GM23248 (cell line): ENCODE results near the gene CEACAM19. TPM values are rescaled to one million over a fixed set of nuclear protein-coding genes. Genes with fewer than 3 reads are reported as not detected.
A peak's percentile ranks its signal among the peaks of the same experiment; 100 is the strongest.

Experiments used
- DNase-seq: peaks from one replicate; pipeline ENCODE4 v3.0.0-alpha.2; 2015
- H2AFZ ChIP-seq: fragments of 200-600 bp; sonication (generic); 2 replicates; pipeline ENCODE4 v1.6.1; 2016; ENCODE audit warnings: antibody characterized with exemption
- H3F3A ChIP-seq: fragments of 200-600 bp; sonication (generic); 2 replicates; pipeline ENCODE4 v1.6.1; 2016; ENCODE audit warnings: mild to moderate bottlenecking, antibody characterized with exemption, mixed run types; ENCODE audit not compliant: insufficient read depth
- H3K27ac ChIP-seq: fragments of 200-600 bp; sonication (generic); 2 replicates; pipeline ENCODE4 v1.5.1; 2016; ENCODE audit warnings: mild to moderate bottlenecking
- H3K27me3 ChIP-seq: fragments of 200-600 bp; sonication (generic); replicated peaks from 2 replicates; pipeline ENCODE4 v1.6.1; 2016; ENCODE audit warnings: mild to moderate bottlenecking; ENCODE audit not compliant: insufficient read depth
- H3K36me3 ChIP-seq: fragments of 200-600 bp; sonication (generic); 2 replicates; pipeline ENCODE4 v1.6.1; 2016; ENCODE audit warnings: low read depth, mild to moderate bottlenecking
- H3K4me1 ChIP-seq: fragments of 200-600 bp; sonication (generic); 2 replicates; pipeline ENCODE4 v1.6.1; 2016; ENCODE audit warnings: mild to moderate bottlenecking; ENCODE audit not compliant: insufficient read depth
- H3K4me2 ChIP-seq: fragments of 200-600 bp; sonication (generic); one replicate; pipeline ENCODE4 v1.6.1; 2016; ENCODE audit warnings: mild to moderate bottlenecking; ENCODE audit not compliant: unreplicated experiment
- H3K4me3 ChIP-seq: fragments of 200-600 bp; sonication (generic); 2 replicates; pipeline ENCODE4 v1.5.1; 2016; ENCODE audit warnings: mild to moderate bottlenecking
- H3K79me2 ChIP-seq: fragments of 200-600 bp; sonication (generic); 2 replicates; pipeline ENCODE4 v1.6.1; 2016; ENCODE audit warnings: mild to moderate bottlenecking; ENCODE audit not compliant: insufficient read depth
- H3K9ac ChIP-seq: fragments of 200-600 bp; sonication (generic); 2 replicates; pipeline ENCODE4 v1.6.1; 2016; ENCODE audit warnings: mild to moderate bottlenecking
- H3K9me2 ChIP-seq: fragments of 200-600 bp; sonication (generic); 2 replicates; pipeline ENCODE4 v1.6.1; 2016; ENCODE audit warnings: mixed run types, mild to moderate bottlenecking, moderate library complexity; ENCODE audit not compliant: insufficient read depth
- H3K9me3 ChIP-seq: fragments of 200-600 bp; sonication (generic); one replicate; pipeline ENCODE4 v1.6.1; 2017; ENCODE audit warnings: low read depth
- H4K20me1 ChIP-seq: fragments of 200-600 bp; sonication (generic); 2 replicates; pipeline ENCODE4 v1.6.0; 2016; ENCODE audit not compliant: insufficient read depth
- EZH2 ChIP-seq: fragments of 200-600 bp; sonication (generic); IDR thresholded peaks from 2 replicates; pipeline ENCODE4 v1.6.1; 2018; ENCODE audit warnings: antibody characterized with exemption, mild to moderate bottlenecking; ENCODE audit not compliant: insufficient read depth, poor library complexity, severe bottlenecking
- EZH2phosphoT487 ChIP-seq: fragments of 200-600 bp; sonication (generic); IDR thresholded peaks from 2 replicates; pipeline ENCODE4 v1.6.1; 2018; ENCODE audit warnings: antibody characterized with exemption, moderate library complexity, mild to moderate bottlenecking, low read depth; ENCODE audit not compliant: insufficient read depth
- WGBS, 2 experiments: methylation state at CpG; one replicate each; pipeline ENCODE4 v1.1.6; 2015 to 2017; ENCODE audit warnings: low lambda C conversion rate in 2 of 2, low coverage in 1 of 2; ENCODE audit errors: missing lambda C conversion rate in 2 of 2; 5-methylcytosine and 5-hydroxymethylcytosine counted together
- in situ Hi-C: fragments of 300-500 bp; cut with MboI; formaldehyde crosslinking; loops from 2 replicates; pipeline ENCODE4 v1.15.0; 2020
- polyA plus RNA-seq: library from polyadenylated mRNA; unstranded; fragments of >200 nt; fragmentation: Nextera tagmentation; extraction: Ambion mirVana; gene quantifications from 2 replicates; pipeline ENCODE4 v1.2.1, GENCODE V29; 2016
- total RNA-seq: library from RNA; depleted of rRNA; stranded (reverse); fragments of >200 nt; shearing (Covaris generic); gene quantifications from 2 replicates; pipeline ENCODE4 v1.2.3, GENCODE V29; 2014

Gene CEACAM19
- total and polyA plus RNA-seq, 2 experiments from 2014 or later, result 1.7 to 1.9 TPM

GRCh38 chr19:44722131-44723121, 51.1 kb downstream of the CEACAM19 start:
- no peaks in the 10 kb centered on the region for H3K27me3 ChIP-seq
- 77% methylated on average over 18 to 21 of the region's 21 CpGs for WGBS, 2 experiments
- H2AFZ ChIP-seq, result no peak overlapping the region; the same call in 1 of the 2 replicates
- peaks cover 21% of the 10 kb centered on the region for H3K4me1 ChIP-seq
- H3K4me3 ChIP-seq, result no peak overlapping the region
- no peaks in the 10 kb centered on the region for H3F3A ChIP-seq
- H3K36me3 ChIP-seq, result no peaks in the 10 kb centered on the region
- H3K27ac ChIP-seq, result no peak overlapping the region
- no peaks in the 10 kb centered on the region for H4K20me1 ChIP-seq
- H3K9me3 ChIP-seq, result no peaks in the 10 kb centered on the region
- H3K9ac ChIP-seq, result no peak overlapping the region
- no peak overlapping the region for H3K4me2 ChIP-seq
- in situ Hi-C loops, result loop anchor here (5.0 kb wide), 1 partner anchor 45 kb away; no protein-coding TSS in a partner anchor
- no peak for DNase-seq
- H3K79me2 ChIP-seq, result no peaks in the 10 kb centered on the region
- H3K9me2 ChIP-seq, result no peaks in the 10 kb centered on the region
- TF ChIP-seq EZH2phosphoT487 (no peak), EZH2 (no peak)

GRCh38 chr19:44723299-44723951, 52.1 kb downstream of the CEACAM19 start:
- H3K79me2 ChIP-seq, result no peaks in the 10 kb centered on the region
- no peak overlapping the region for H3K4me2 ChIP-seq
- H2AFZ ChIP-seq, result no peak overlapping the region
- TF ChIP-seq EZH2phosphoT487 (no peak), EZH2 (no peak)
- no peaks in the 10 kb centered on the region for H3K9me2 ChIP-seq
- no peaks in the 10 kb centered on the region for H3K27me3 ChIP-seq
- H3K36me3 ChIP-seq, result no peaks in the 10 kb centered on the region
- no peaks in the 10 kb centered on the region for H3K9me3 ChIP-seq
- no peak overlapping the region for H3K4me3 ChIP-seq
- no peaks in the 10 kb centered on the region for H3F3A ChIP-seq
- peaks cover 18% of the 10 kb centered on the region for H3K4me1 ChIP-seq
- in situ Hi-C loops, result loop anchor here (5.0 kb wide), 1 partner anchor 44 kb away; no protein-coding TSS in a partner anchor
- H4K20me1 ChIP-seq, result no peaks in the 10 kb centered on the region
- 44 to 47% methylated on average over 10 of the region's 10 CpGs for WGBS, 2 experiments
- no peak for DNase-seq
- no peak overlapping the region for H3K9ac ChIP-seq
- H3K27ac ChIP-seq, result no peak overlapping the region

DNA sequence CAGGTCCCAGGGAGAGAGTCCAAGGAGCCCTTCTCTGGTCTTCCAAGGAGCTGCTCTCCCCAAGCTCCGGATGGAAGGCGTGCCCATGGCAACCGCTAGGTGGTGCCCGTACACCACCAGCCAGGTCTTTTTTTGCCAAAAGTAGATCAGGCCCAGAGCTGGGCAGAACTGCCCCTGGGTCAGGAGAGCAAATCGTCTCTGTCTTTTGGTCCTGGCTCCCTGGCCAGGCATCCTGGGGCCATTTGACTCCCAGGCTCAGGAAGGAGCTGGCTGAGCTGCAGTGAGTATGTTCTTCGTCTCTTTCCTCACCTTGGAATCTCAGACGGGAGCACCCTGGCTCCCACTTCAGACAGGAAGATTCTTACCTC, 52.7 kb downstream of the CEACAM19 start:
- in situ Hi-C loops, result loop anchor here (5.0 kb wide), 1 partner anchor 43 kb away; no protein-coding TSS in a partner anchor
- Histone ChIP-seq H3K4me3 (no peak overlapping the region), H3K4me2 (no peak overlapping the region), H3K36me3 (no peaks in the 10 kb centered on the region), H3K79me2 (no peaks in the 10 kb centered on the region), H3K9me2 (no peaks in the 10 kb centered on the region), H3K4me1 (peaks cover 12% of the 10 kb centered on the region), H4K20me1 (no peaks in the 10 kb centered on the region), H3K9me3 (no peaks in the 10 kb centered on the region), H3K27ac (no peak overlapping the region), H3K9ac (peak overlapping the region; percentile 20; the same call in 1 of the 2 replicates), H2AFZ (no peak overlapping the region), H3K27me3 (no peaks in the 10 kb centered on the region), H3F3A (no peaks in the 10 kb centered on the region)
- TF ChIP-seq EZH2, result no peak
- TF ChIP-seq EZH2phosphoT487, result no peak
- peak; percentile 87 for DNase-seq
- 18 to 20% methylated on average over 7 of the region's 7 CpGs for WGBS, 2 experiments

DNA sequence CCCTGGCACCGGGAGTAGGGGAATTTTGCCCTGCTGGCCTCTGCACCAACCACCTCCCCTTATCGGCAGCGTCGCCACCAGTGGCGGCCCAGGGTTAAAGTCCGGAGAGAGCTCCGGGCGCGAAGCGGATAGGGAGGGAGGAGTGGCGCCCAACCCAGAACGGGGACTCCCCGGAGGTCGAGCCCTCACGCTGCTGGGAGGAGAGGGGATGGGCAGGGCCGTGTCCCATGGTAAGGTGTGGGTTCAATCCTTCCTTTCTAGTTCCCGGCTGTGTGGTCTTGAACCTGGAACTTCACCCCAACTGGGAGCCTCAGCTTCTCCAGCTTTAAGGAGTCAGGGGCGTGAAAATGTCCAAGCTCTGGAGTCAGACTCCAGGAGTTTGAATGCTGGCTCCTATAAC, 54.0 kb downstream of the CEACAM19 start:
- peaks cover 11% of the 10 kb centered on the region for H3K4me1 ChIP-seq
- no peak overlapping the region for H2AFZ ChIP-seq
- H3K79me2 ChIP-seq, result no peaks in the 10 kb centered on the region
- H3K27me3 ChIP-seq, result no peaks in the 10 kb centered on the region
- no peaks in the 10 kb centered on the region for H3F3A ChIP-seq
- H3K4me3 ChIP-seq, result no peak overlapping the region
- no peaks in the 10 kb centered on the region for H4K20me1 ChIP-seq
- in situ Hi-C loops, result no loop called here
- no peaks in the 10 kb centered on the region for H3K9me3 ChIP-seq
- WGBS, 2 experiments, result 26 to 39% methylated on average over 18 of the region's 18 CpGs
- no peak for DNase-seq
- H3K4me2 ChIP-seq, result no peak overlapping the region
- H3K36me3 ChIP-seq, result no peaks in the 10 kb centered on the region
- H3K9ac ChIP-seq, result no peak overlapping the region
- H3K9me2 ChIP-seq, result no peaks in the 10 kb centered on the region
- H3K27ac ChIP-seq, result no peak overlapping the region
- TF ChIP-seq EZH2phosphoT487, result no peak
- no peak for TF ChIP-seq EZH2
